Fibroblast of skin of scalp (primary cell): ENCODE measurements around the gene DKK2. TPM values are rescaled to one million over a fixed set of nuclear protein-coding genes. Genes with fewer than 3 reads are reported as not detected.
A peak's percentile ranks its signal among the peaks of the same experiment; 100 is the strongest.

Source experiments
- DNase-seq: peaks from one replicate; pipeline ENCODE4 v3.0.0-alpha.2; 2013
- polyA plus RNA-seq, 2 experiments: library from polyadenylated mRNA; unstranded; fragments of 120-200 nt; gene quantifications; one replicate each; pipeline ENCODE4 v1.2.1, GENCODE V29; 2013; ENCODE audit not compliant: insufficient read length in 2 of 2

The DKK2 gene, protein sequence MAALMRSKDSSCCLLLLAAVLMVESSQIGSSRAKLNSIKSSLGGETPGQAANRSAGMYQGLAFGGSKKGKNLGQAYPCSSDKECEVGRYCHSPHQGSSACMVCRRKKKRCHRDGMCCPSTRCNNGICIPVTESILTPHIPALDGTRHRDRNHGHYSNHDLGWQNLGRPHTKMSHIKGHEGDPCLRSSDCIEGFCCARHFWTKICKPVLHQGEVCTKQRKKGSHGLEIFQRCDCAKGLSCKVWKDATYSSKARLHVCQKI
- 2.2 TPM for polyA plus RNA-seq (2013, experiment 1 of 2; ENCODE audit: insufficient read length)
- 2.9 TPM for polyA plus RNA-seq (2013, experiment 2 of 2; ENCODE audit: insufficient read length)

DNA sequence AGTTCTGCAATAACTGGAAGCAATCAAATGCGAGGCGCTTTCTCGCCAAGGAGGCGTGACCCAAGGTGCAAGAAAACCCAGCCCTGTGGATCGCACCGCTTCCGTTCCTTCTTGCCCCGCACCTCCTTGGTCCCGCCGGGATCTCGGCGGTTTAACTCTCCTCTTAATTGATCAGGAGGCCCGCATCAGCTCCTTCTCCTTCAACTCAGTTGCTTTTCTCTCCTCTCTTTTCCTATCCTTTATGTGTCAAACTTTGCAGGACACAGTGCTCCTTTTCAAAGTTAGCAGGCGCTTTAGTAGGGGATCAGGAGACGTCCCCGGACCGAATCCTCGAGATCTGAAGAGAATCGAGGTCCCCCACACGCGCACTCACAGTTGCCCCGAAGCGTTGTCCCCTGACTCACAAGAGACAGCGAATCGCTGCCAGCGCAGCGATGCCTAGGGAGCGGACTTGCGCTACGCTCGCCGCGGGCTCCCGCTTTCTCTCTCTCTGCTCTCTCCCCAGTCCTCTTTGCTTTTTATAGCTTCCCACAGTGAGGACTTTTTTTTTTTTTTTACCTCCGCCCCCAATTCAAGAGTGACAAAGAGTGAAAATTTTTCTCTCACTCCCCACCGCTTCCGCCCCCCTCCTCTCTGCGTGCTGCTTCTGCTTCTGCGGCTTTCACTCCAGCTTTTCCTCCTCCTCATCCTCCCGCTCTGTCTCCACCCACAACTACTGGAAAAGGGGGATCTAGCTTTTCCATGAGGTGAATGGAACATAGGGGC lies at the start of gene DKK2:
DKK2 (minus strand) TSS at position 495 of the 765 bp plus-strand sequence. CDS start 722 bp downstream, outside the sequence.
- no peak for DNase-seq

DNA sequence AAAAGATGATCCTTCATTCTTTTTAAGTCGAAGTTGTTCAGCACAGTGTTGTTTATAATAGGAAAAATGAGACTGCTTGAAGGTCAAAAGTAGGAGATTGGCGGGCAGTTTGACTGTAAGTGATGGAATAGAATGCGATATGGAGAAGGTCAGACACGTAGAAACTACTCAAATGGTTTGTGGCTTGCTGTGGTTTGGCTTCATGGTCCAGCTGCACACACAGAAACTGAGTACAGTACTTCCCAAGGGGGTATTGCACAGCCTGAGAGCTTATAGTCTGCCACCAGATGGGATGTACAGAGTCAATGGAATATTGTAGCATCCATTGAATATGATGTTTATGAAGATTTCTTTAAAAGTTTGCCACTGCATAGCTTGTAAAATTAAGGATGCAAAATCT lies 41.1 kb upstream of the DKK2 start:
- no peak for DNase-seq

DNA sequence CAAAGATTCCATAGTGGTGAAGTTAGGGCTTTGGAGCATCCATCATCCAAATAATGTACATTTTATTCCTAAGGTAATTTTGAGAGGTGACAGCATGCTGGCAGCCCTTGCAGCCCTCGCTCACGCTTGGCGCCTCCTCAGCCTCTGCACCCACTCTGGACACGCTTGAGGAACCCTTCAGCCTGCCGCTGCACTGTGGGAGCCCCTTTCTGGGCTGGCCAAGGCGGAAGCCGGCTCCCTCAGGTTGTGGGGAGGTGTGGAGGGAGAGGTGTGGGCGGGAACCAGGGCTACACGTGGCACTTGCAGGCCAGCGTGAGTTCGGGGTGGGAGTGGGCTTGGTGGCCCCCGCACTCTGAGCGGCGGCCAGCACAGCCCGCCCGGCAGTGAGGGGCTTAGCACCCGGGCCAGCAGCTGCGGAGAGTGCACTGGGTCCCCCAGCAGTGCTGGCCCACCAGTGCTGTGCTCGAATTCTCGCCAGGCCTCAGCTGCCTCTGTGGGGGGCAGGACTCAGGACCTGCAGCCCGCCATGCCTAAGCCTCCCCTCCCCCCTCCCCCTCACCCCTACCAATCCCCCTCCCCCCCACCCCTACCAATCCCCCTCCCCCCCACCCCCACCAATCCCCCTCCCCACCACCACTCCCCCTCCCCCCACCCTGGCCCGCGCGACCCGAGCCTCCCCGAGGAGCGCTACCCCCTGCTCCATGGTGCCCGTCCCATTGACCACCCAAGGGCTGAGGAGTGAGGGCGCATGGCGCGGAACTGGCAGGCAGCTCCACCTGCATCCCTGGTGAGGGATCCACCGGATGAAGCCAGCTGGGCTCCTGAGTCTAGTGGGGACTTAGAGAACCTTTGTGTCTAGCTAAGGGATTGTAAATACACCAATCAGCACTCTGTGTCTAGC lies 37.0 kb upstream of the DKK2 start:
- no peak for DNase-seq

DNA sequence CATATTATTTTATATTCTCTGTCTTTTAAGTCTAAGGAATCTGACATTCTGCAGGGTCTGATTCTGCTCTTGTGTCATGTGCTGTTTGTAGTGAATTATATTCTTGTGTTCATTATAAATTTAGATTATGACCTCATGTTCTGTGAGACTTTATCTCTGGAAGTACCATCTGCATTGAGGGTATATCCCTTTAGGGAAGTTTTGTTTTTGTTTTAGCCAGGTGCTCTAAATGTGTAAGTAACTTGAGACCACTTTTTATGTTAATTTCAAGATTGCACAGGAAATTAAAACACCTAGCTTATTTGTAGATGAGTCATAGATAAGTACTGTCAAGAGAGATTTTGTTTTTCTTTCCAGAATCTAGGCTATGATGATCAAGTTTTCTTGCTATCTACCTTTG lies 35.0 kb upstream of the DKK2 start:
- no peak for DNase-seq

DNA sequence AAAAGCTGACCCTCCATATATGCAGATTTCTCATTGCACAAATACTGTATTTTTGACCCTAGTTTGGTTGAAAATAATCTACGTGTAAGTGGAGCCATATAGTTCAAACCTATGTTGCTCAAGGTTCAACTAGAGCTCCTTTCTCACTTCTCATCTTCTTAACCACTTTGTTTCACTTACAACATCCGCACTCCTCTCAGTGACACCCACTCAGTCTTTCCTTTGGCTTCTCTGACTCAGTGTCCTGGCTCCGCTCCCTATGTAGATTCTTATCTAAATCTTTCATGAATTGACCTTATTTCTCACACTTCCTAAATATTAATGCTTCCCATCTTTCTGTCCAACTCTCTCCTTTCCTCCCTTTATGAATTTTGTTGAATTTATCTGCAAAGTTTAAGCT lies 32.9 kb upstream of the DKK2 start:
- peak; percentile 23 for DNase-seq

DNA sequence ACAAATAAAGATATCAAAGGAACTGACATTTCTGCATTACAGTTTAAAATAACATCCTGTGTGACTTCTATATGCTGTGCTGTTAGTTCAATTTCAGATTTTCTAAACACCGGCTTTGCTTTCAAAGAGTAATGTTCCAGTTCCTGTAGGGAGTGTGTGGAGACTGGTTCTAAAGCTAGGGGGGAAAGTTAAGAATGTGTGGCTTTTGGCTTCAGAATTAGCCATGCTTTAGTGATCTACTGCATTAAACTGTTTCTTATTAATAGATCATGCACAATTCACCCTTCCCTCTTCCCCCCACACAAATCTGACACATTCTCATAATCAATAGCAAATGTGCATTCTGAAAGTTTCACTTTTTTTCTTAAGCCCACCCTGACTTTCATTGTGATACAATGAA lies 32.0 kb upstream of the DKK2 start:
- peak; percentile 1 for DNase-seq

DNA sequence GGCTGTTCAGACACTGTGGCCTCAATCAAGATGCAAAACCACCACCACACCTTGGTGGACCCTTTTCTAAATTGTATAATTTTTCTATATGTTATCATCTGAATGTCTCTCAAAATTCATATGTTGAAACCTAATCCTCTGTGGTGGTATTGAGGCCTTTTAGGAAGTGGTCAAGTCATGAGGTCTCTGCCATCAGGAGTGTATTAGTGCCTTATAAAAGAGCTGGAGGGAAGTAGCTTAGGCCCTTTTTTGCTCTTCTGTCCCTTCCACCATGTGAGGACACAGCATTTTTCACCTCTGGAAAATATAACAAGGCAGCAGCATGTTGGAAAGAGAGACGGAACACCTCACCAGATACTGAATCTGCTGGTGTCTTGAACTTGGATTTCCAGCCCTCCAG lies 30.5 kb upstream of the DKK2 start:
- no peak for DNase-seq

DNA sequence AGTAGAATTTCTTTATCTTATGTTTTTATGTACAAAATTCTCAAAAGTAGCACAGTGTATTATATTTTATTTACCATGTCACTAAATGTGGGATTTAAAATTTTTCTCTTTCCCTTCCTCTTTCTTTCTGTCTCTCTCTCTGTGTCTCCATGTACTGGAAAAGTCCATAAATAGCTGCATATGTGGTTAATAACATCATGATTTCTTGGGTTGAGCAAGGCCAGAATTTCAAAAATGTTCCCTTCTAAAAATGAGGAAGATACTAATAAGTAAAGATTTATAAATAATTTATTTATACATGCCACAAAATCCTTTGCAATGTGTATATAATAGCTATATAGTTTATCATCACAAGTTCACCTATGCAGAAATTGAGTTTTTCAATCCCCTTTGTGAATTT lies 29.1 kb upstream of the DKK2 start:
- DNase-seq: peak; percentile 22

DNA sequence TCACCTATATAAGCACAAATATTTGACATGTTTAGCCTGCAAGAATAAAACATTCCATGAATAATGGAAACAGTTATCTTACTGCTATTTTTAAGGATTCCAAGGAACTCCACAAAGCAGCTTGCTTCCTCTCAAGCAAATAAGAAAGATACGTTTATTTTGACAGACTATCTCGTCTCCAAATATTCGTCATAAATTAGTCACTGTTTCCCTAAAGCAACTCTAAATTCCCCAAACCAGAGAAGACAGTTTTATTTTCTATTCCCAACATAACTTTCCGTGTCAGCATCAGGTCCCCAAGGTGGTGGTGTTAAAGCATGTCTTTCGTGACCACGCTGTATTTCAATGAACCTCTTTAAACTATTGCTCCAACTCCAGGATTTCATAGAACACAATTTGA lies 24.3 kb upstream of the DKK2 start:
- peak; percentile 5 for DNase-seq

DNA sequence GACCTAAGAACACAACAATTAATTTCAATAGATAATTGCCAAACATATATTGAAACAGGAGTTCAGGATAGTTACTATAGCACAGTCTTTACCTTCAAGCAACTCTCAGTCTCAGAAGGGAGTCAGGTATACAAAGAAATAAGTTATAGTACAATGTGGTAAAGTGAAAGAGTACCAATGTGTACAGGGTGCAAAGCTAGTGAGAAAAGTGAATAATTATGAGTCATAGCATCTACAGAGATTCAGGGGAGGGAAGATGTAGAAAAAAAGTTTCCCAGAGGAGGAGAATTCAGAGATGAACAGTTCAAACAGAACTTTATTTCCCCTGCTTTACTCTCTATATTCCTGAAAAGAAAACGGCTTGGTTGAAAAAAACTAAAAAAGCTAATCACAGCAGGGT lies 22.7 kb upstream of the DKK2 start:
- peak; percentile 10 for DNase-seq

DNA sequence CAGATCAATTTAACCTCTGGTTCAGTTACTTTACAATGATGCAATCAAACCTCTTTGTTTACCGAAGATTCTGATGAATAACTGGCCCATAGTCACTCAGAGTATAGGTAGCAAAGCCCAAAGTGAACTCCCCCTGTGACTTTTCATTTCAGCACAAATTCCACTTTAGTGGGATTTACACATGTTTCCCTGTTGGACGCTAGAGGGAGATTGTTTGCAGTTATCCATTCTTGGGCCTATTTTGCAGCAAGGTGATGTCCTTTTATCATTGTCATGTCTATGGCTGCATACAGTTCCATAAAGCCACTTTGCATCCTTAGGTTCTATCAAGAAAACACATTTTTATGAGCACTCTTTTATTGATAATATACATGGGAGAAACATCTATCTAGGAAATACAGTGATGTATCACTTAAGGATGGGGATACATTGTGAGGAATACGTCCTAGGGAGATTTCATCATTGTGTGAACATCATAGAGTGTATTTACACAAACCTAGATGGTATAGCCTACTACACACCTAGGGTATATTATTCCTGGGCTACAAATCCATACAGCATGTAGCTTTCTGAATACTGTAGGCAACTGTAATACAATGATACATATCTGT lies 14.5 kb upstream of the DKK2 start:
- DNase-seq: peak; percentile 14

DNA sequence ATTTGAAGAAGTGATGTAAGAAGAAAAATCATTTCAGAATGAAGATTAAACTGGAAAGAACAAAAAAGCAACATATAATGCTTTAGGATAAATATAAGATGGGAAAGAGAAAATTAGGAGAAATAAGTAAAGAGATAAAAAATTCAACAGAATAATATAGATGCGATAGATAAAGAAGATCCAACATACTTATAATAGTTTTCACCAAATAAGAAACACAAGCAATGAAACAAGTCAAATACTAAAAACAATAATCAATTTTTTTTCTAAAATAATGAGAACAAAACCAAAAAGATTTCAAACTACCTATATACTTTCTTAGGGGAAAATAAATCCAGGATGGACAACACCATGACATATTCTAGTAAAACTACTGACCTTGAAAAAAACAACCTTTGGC lies 10.1 kb upstream of the DKK2 start:
- DNase-seq: no peak

DNA sequence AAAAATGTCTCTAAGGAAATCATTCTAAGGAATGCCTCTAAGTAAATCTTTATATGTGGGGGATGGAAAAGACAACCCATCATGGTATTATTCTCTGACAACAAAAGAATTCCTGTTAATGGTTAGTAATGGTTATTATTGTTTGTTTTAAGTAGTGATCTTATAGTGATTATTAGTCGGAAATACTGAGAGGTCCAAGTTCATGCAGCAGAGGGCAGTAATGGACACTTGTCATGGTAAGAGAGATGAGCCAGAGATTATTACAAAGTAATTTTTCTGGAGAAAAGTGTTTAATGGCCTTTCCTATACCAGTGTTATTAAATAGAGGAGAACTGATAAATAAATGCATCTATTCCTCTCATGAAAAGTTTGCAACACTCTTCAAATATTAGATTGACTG lies 8.1 kb upstream of the DKK2 start:
- DNase-seq: peak; percentile 22

DNA sequence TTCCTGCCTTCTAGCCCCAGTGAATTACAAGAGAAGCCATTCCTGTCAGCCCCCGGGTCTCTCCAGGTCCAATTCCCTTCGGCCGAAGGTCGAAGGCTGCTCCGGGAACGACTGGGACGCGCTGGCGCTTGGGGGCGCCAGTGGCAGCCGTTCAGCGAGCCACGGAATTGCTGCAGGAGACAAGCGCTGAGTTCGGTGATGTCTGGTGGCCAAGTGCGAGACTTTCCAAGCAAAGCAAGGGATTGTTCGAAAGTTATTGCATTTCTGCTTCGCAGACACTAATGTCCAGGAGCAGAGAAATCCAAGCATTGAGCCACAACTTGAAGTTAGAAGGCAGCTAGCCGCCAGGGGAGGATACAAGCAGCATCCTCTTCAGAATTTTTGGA lies 1.1 kb upstream of the DKK2 start:
- DNase-seq: peak; percentile 61

DNA sequence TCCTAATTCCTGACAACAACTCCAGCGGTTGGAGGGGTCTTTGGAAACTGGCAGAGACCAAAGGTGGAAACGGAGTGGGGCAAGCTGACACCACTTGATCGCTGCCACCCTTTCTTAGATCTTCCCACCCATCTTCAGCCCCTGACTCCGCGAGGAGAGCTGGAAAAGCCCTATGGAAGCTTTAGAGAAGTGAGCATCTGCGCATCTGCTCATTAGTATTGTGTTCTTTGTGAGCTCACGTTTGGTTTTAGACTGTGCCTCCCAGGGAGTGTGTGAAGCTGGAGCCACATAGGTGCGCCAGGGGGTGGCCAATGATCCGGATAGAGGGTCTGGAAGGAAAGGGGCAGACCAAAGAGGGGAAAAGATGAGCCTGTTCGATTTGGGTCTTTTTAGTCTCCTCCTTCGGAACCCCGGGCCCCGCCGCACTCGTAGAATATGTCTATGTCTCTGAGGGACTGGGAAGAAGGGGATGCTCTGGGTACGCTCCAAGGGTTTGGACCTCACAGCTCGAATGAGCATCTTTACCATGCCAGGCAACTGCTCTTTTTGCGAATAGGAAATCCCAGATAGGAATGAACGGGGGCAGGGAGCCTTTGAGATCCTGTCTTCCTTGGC lies 578 bp upstream of the DKK2 start:
- no peak for DNase-seq

DNA sequence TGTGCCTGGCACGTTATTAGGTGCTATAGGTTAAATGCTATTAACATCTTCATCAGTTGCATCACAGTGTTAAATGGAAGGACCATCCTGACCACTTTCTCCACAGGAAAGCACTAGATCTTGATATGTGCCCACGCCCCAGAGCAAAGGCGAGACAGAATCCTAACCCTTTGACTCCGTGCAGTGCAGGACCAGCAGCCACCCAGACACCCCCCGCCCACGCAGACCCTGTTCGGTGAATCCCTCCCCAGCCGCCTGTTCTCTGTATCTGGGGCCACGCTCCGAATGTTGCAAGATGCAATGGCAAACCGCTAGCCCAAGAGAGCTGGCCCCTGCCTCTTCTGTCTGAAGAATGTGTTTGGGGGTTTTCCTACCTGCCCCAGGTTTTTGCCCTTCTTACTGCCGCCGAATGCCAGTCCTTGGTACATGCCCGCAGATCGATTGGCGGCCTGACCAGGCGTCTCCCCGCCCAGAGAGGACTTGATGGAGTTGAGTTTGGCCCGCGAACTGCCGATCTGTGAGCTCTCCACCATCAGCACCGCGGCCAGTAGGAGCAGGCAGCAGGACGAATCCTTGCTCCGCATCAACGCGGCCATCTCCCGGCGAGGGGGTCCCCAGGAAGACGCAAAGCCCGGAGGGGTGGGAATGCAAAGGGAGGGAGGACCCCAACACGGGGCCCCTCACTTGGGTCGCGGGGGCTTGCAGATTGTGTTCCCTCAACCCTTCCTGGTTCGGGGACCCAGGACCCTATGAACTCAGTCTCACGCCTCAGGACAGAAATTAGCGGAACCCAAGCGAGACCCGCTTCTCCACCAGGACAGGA lies 906 bp downstream of the DKK2 start:
- peak; percentile 43 for DNase-seq

DNA sequence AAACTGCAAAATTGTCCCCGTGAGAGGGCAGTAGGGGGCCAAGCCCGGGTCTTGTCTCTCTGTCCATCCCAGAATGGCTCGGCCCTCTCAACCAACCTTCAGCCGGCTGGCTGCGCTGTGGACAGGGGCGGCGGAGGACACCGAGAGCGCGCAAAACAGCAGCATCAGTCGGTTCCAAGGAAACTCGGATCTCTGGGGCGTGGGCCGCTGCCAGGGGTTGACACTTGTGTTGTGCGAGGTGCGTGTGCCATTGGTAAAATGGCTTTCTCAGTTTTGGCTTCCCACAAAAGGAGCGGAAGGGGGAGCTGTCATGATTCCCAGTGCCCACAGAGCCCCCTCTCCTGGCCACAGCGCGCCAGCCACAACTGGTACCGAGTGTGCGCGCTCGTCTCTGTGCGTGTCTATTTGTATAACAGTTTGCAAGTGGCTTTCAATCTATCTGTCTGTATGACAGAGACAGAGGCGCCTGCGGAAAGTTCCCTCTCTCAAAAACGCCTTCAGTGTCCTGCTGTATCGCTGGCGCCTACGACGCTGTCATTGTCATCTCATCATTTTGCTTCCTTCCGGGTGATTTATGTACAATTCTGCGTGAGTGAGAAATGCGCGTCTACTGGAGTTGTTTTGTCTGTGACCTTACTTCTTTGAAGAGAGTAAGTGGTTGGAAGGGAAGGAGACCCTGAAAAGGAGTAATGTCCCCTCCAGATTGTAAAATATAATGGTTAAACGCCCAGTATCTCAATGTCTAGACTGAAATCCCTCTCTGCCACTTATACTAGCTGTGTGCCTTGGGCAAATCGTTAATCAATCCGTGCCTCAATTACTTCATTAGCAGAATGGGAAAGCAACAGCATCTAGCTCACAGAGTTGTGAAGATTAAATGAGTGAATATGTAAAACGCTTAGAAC lies 1.8 kb downstream of the DKK2 start:
- peak; percentile 77 for DNase-seq

DNA sequence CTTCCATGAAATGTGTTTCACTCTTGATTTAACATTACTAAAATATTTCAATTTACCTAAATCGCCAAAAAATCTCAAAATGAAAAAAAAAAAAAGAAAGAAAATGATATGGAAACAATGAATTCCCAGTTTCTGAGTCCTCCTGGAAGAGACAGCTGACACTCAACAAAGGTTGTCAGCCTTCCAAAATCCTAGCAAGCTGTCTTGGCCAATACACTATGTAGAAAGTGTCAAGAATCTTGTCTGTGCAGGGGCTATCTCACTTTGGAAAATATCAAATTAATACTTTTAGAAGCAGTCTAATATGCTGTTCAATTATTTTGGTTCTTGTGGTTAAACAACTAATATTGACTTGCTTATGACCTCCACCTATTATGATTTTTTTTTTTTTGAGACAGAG lies 8.7 kb downstream of the DKK2 start:
- no peak for DNase-seq

DNA sequence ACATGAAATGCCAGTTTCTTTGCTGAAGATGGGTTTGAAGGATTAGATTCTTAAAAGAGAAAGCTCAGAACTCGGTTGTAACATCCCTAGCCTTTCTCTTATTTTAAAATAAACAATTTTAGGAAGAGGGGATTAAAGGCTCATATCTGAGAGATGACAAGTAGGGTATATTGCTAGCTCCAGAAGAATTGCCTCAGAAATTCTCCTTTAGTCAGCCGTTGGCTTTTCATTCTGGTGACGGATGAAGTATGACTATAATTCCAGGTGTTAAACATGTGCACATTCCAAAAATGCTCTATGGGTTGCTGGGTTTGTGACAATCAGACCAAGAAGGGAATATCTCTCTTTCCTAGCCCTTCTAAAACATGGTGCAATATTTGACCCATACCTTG lies 17.8 kb downstream of the DKK2 start:
- DNase-seq: no peak
